CD4-positive, CD25-positive, alpha-beta regulatory T cell (primary cell): ENCODE measurements around the gene HSF4. TPM values are rescaled to one million over a fixed set of nuclear protein-coding genes. Genes with fewer than 3 reads are reported as not detected.
A peak's percentile ranks its signal among the peaks of the same experiment; 100 is the strongest.

Source experiments
- ATAC-seq, 2 donors: fragments of 150-1000 bp; cut with Tn5 transposase; one replicate each; pipeline ENCODE4 v1.10.0; 2021; ENCODE audit warnings: low read depth in 2 of 2, moderate number of reproducible peaks in 2 of 2, moderate library complexity in 1 of 2
- DNase-seq, 3 donors: peaks; one replicate each; pipeline versions ENCODE4 v3.0.0 to v3.0.0-alpha.2; 2012 to 2022; ENCODE audit warnings: mixed read lengths in 1 of 3
- H3K27ac ChIP-seq: one replicate; pipeline ENCODE4 v1.7.0; 2013; ENCODE audit warnings: mild to moderate bottlenecking, low read length; ENCODE audit not compliant: insufficient read depth, poor library complexity, severe bottlenecking
- H3K27me3 ChIP-seq: one replicate; pipeline ENCODE4 v1.7.0; 2013; ENCODE audit warnings: low read length; ENCODE audit not compliant: control insufficient read depth, insufficient read depth
- H3K36me3 ChIP-seq: one replicate; pipeline ENCODE4 v1.7.0; 2013; ENCODE audit warnings: mild to moderate bottlenecking, low read length, moderate library complexity; ENCODE audit not compliant: control insufficient read depth, insufficient read depth
- H3K4me1 ChIP-seq: 2 replicates; pipeline ENCODE4 v1.7.0; 2013; ENCODE audit warnings: mild to moderate bottlenecking, low read length; ENCODE audit not compliant: insufficient read depth, control insufficient read depth, poor library complexity, severe bottlenecking
- H3K4me3 ChIP-seq: one replicate; pipeline ENCODE4 v1.7.0; 2013; ENCODE audit warnings: low read depth, mild to moderate bottlenecking, low read length, moderate library complexity
- H3K9me3 ChIP-seq, 2 experiments: 1 replicate in 1 of 2; 2 replicates in 1 of 2; pipeline ENCODE4 v1.7.0; 2013; ENCODE audit warnings: low read length in 2 of 2, mild to moderate bottlenecking in 1 of 2, moderate library complexity in 1 of 2; ENCODE audit not compliant: control insufficient read depth in 2 of 2
- H3K27ac Mint-ChIP-seq, 3 donors: one replicate each; pipeline ENCODE4 v1.8.0; 2020 to 2022; ENCODE audit warnings: mild to moderate bottlenecking in 3 of 3, mixed read lengths in 3 of 3, moderate library complexity in 2 of 3
- H3K27me3 Mint-ChIP-seq: one replicate; pipeline ENCODE4 v1.8.0; 2022; ENCODE audit warnings: mild to moderate bottlenecking, mixed read lengths
- H3K36me3 Mint-ChIP-seq: one replicate; pipeline ENCODE4 v1.8.0; 2020; ENCODE audit warnings: mixed read lengths
- H3K4me1 Mint-ChIP-seq, 4 donors: one replicate each; pipeline ENCODE4 v1.8.0; 2020 to 2022; ENCODE audit warnings: mixed read lengths in 4 of 4, mild to moderate bottlenecking in 1 of 4
- H3K4me3 Mint-ChIP-seq, 4 donors: one replicate each; pipeline ENCODE4 v1.8.0; 2020 to 2022; ENCODE audit warnings: mild to moderate bottlenecking in 4 of 4, mixed read lengths in 4 of 4, moderate library complexity in 3 of 4
- H3K9me3 Mint-ChIP-seq, 7 donors: one replicate each; pipeline ENCODE4 v1.8.0; 2020 to 2022; ENCODE audit warnings: mixed read lengths in 7 of 7, mild to moderate bottlenecking in 3 of 7, moderate library complexity in 2 of 7
- polyA plus RNA-seq, 4 donors: library from polyadenylated mRNA; unstranded; fragments of 300-500 nt; fragmentation: Illumina TruSeq; gene quantifications; one replicate each; pipeline ENCODE4 v1.2.3, GENCODE V29; 2021
- total RNA-seq: library from RNA; stranded (reverse); gene quantifications from one replicate; pipeline ENCODE4 v1.2.3, GENCODE V29; 2022

Gene HSF4
- total and polyA plus RNA-seq, 5 donors from 2014 or later: 34.4 TPM; not detected in 4

GRCh38 chr16:67128417-67128816 is 36.1 kb upstream of the HSF4 start:
- Histone ChIP-seq H3K36me3 (peaks cover 50% of the 10 kb centered on the region), H3K27ac (no peak overlapping the region), H3K4me3 (no peak overlapping the region), H3K9me3 (no peaks in the 10 kb centered on the region), H3K4me1 (no peaks in the 10 kb centered on the region), H3K27me3 (no peaks in the 10 kb centered on the region)
- Mint-ChIP-seq H3K27me3 (no peaks in the 10 kb centered on the region), H3K9me3 (no peaks in the 10 kb centered on the region), H3K27ac (peak overlapping the region in 1 of 3 donors; percentile 67), H3K4me3 (no peak overlapping the region), H3K36me3 (peaks cover 42% of the 10 kb centered on the region), H3K4me1 (peaks cover 0 to 2% (median 0%) of the 10 kb centered on the region in 4 donors)
- DNase-seq: no peak
- no peak for ATAC-seq

GRCh38 chr16:67128887-67129286 is 35.7 kb upstream of the HSF4 start:
- Mint-ChIP-seq H3K9me3 (no peaks in the 10 kb centered on the region), H3K36me3 (peaks cover 38% of the 10 kb centered on the region), H3K4me1 (no peaks in the 10 kb centered on the region), H3K4me3 (no peak overlapping the region), H3K27me3 (no peaks in the 10 kb centered on the region), H3K27ac (no peak overlapping the region)
- DNase-seq (no peak), ATAC-seq (no peak)
- H3K4me3 ChIP-seq: no peak overlapping the region
- H3K4me1 ChIP-seq: no peaks in the 10 kb centered on the region
- no peak overlapping the region for H3K27ac ChIP-seq
- no peaks in the 10 kb centered on the region for H3K27me3 ChIP-seq
- H3K9me3 ChIP-seq: no peaks in the 10 kb centered on the region
- peaks cover 49% of the 10 kb centered on the region for H3K36me3 ChIP-seq

DNA sequence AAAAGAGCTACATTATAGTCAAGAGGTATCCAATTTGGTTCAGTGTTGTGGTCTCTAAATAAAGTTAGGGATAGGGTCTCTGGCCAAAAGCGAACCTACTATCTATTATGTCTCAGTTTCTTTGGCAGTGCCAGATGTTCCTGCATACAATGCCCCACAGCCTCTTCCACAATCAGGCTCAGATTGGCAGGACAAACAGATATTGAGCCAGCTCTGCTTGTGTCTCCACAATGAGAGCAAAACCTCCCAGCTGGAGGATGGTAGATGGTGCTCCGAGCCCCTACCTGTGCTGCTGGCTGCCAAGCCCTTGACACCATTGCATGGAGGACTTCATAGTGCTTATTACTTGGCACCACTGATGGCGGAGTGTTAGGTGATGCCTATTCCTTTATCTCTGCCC is 35.1 kb upstream of the HSF4 start:
- Mint-ChIP-seq H3K4me1 (no peaks in the 10 kb centered on the region), H3K27me3 (no peaks in the 10 kb centered on the region), H3K27ac (no peak overlapping the region), H3K9me3 (no peaks in the 10 kb centered on the region), H3K36me3 (peaks cover 37% of the 10 kb centered on the region), H3K4me3 (no peak overlapping the region)
- Histone ChIP-seq H3K4me3 (no peak overlapping the region), H3K36me3 (peaks cover 50% of the 10 kb centered on the region), H3K27me3 (no peaks in the 10 kb centered on the region), H3K9me3 (no peaks in the 10 kb centered on the region), H3K27ac (no peak overlapping the region), H3K4me1 (no peaks in the 10 kb centered on the region)
- DNase-seq: no peak
- no peak for ATAC-seq

- H3K27me3 ChIP-seq: no peaks in the 10 kb centered on the region
- Mint-ChIP-seq H3K27me3 (no peaks in the 10 kb centered on the region), H3K4me3 (no peak overlapping the region), H3K9me3 (no peaks in the 10 kb centered on the region), H3K36me3 (peaks cover 54% of the 10 kb centered on the region), H3K4me1 (no peaks in the 10 kb centered on the region), H3K27ac (no peak overlapping the region)
- no peaks in the 10 kb centered on the region for H3K9me3 ChIP-seq
- peaks cover 72% of the 10 kb centered on the region for H3K36me3 ChIP-seq
- no peak for ATAC-seq
- H3K4me1 ChIP-seq: no peaks in the 10 kb centered on the region
- no peak overlapping the region for H3K27ac ChIP-seq
- no peak overlapping the region for H3K4me3 ChIP-seq
- DNase-seq: no peak
Measured at GRCh38 chr16:67137605-67138004, 26.9 kb upstream of the HSF4 start.

- Histone ChIP-seq H3K4me3 (no peak overlapping the region), H3K27me3 (no peaks in the 10 kb centered on the region), H3K9me3 (no peaks in the 10 kb centered on the region), H3K36me3 (peaks cover 69% of the 10 kb centered on the region), H3K27ac (no peak overlapping the region), H3K4me1 (no peaks in the 10 kb centered on the region)
- Mint-ChIP-seq H3K36me3 (peaks cover 68% of the 10 kb centered on the region), H3K27ac (no peak overlapping the region), H3K4me1 (no peaks in the 10 kb centered on the region), H3K27me3 (no peaks in the 10 kb centered on the region), H3K9me3 (no peaks in the 10 kb centered on the region), H3K4me3 (no peak overlapping the region)
- DNase-seq (no peak), ATAC-seq (no peak)
Measured at GRCh38 chr16:67141391-67141790, 23.2 kb upstream of the HSF4 start.

- no peaks in the 10 kb centered on the region for H3K9me3 Mint-ChIP-seq
- H3K27ac Mint-ChIP-seq: no peak overlapping the region
- no peak overlapping the region for H3K27ac ChIP-seq
- H3K27me3 Mint-ChIP-seq: no peaks in the 10 kb centered on the region
- no peaks in the 10 kb centered on the region for H3K4me1 ChIP-seq
- no peaks in the 10 kb centered on the region for H3K9me3 ChIP-seq
- no peak for DNase-seq
- no peaks in the 10 kb centered on the region for H3K27me3 ChIP-seq
- H3K36me3 Mint-ChIP-seq: peaks cover 76% of the 10 kb centered on the region
- no peaks in the 10 kb centered on the region for H3K4me1 Mint-ChIP-seq
- H3K4me3 Mint-ChIP-seq: no peak overlapping the region
- peaks cover 71% of the 10 kb centered on the region for H3K36me3 ChIP-seq
- ATAC-seq: no peak
- H3K4me3 ChIP-seq: no peak overlapping the region
Measured at GRCh38 chr16:67142342-67142741, 22.2 kb upstream of the HSF4 start.

DNA sequence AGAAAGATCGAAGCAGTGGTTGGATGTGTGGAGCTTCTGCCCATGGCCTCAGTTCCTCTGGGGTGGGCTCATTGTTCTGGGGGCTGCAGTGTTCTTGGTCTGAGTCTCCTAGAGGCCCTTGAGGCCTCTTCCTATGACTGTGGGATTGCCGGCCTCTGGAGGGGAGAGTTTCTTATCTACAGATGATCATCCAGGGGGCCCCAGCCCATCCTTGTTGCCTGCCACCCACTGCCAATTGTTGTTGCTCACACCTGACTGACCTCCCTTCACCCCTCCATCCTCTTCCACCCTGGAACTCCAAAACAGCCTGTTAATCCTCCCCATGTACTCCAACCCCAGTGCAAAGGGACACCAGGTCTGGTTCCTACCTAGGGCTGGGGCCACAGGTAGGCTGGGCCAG is 19.6 kb upstream of the HSF4 start:
- no peak overlapping the region for H3K4me3 ChIP-seq
- peak overlapping the region in 1 of 3 donors; percentile 38 for H3K27ac Mint-ChIP-seq
- H3K27ac ChIP-seq: no peak overlapping the region
- peak overlapping the region in 1 of 4 donors; percentile 15 for H3K4me3 Mint-ChIP-seq
- peaks cover 0 to 5% (median 1%) of the 10 kb centered on the region in 4 donors for H3K4me1 Mint-ChIP-seq
- DNase-seq: no peak
- H3K36me3 ChIP-seq: peaks cover 61% of the 10 kb centered on the region
- no peaks in the 10 kb centered on the region for H3K9me3 ChIP-seq
- peaks cover 3% of the 10 kb centered on the region for H3K4me1 ChIP-seq
- H3K27me3 ChIP-seq: no peaks in the 10 kb centered on the region
- no peak for ATAC-seq
- H3K27me3 Mint-ChIP-seq: peaks cover 5% of the 10 kb centered on the region
- H3K9me3 Mint-ChIP-seq: no peaks in the 10 kb centered on the region
- peaks cover 73% of the 10 kb centered on the region for H3K36me3 Mint-ChIP-seq

- H3K9me3 Mint-ChIP-seq: no peaks in the 10 kb centered on the region
- DNase-seq: no peak
- Histone ChIP-seq H3K27me3 (no peaks in the 10 kb centered on the region), H3K4me1 (peaks cover 11% of the 10 kb centered on the region), H3K36me3 (peaks cover 53% of the 10 kb centered on the region), H3K27ac (no peak overlapping the region), H3K9me3 (no peaks in the 10 kb centered on the region), H3K4me3 (no peak overlapping the region)
- H3K27me3 Mint-ChIP-seq: peaks cover 5% of the 10 kb centered on the region
- H3K4me1 Mint-ChIP-seq: peaks cover 0 to 5% (median 1%) of the 10 kb centered on the region in 4 donors
- H3K36me3 Mint-ChIP-seq: peaks cover 65% of the 10 kb centered on the region
- H3K27ac Mint-ChIP-seq: no peak overlapping the region
- ATAC-seq: no peak
- H3K4me3 Mint-ChIP-seq: no peak overlapping the region
Measured at GRCh38 chr16:67145746-67146145, 18.8 kb upstream of the HSF4 start.
